ENCODE measurements around the gene CD36. TPM values are rescaled to one million over a fixed set of nuclear protein-coding genes. Genes with fewer than 3 reads are reported as not detected.

CD36 gene
- total RNA-seq, 1 experiment from 2014 or later: 1.4 TPM

- ChIA-PET POLR2A (no interaction called here), CTCF (interaction anchor here (1.0 kb wide), 1 partner anchor 16 kb away, joined by 3 read pairs; no protein-coding TSS in a partner anchor)
- TF ChIP-seq ATF6 (CRISPR knock-in tag; IDR thresholded peaks at IDR 0.05) (no peak), ZSCAN18 (CRISPR knock-in tag; IDR thresholded peaks at IDR 0.05) (no peak), SOX15 (CRISPR knock-in tag; IDR thresholded peaks at IDR 0.05) (no peak), ZNF317 (CRISPR knock-in tag; IDR thresholded peaks at IDR 0.05; ENCODE audit: borderline replicate concordance, low read depth) (no peak), TP53 (CRISPR knock-in tag; IDR thresholded peaks at IDR 0.05) (no peak), HMGA2 (CRISPR knock-in tag; IDR thresholded peaks at IDR 0.05) (no peak), MYBL2 (CRISPR knock-in tag; IDR thresholded peaks at IDR 0.05) (no peak), CREM (CRISPR knock-in tag; IDR thresholded peaks at IDR 0.05) (no peak), USF2 (CRISPR knock-in tag; IDR thresholded peaks at IDR 0.05) (no peak), ZBTB21 (CRISPR knock-in tag; IDR thresholded peaks at IDR 0.05; ENCODE audit: borderline replicate concordance) (no peak), RELA (CRISPR knock-in tag; IDR thresholded peaks at IDR 0.05; ENCODE audit: borderline replicate concordance) (no peak), CREB1 (CRISPR knock-in tag; IDR thresholded peaks at IDR 0.05) (no peak), AR (CRISPR knock-in tag; IDR thresholded peaks at IDR 0.05) (no peak)
- Mint-ChIP-seq H3K27me3 (ENCODE audit: low read depth) (no peaks in the 10 kb centered on the region), H3K9me3 (no peaks in the 10 kb centered on the region), H3K36me3 (no peaks in the 10 kb centered on the region), H3K4me3 (no peak overlapping the region), H3K27ac (no peak overlapping the region), H3K4me1 (0 out of 2 replicates have a peak, but pooled peaks cover 5% of the 10 kb centered on the region)
- no peak for ATAC-seq
- no peak for DNase-seq (ENCODE audit: low spot score)
Observed at GRCh38 chr7:80642871-80643270, 4.4 kb downstream of the CD36 start.

- ChIA-PET POLR2A (no interaction called here), CTCF (interaction anchor here (1.0 kb wide), 1 partner anchor 15 kb away, joined by 3 read pairs; no protein-coding TSS in a partner anchor)
- Mint-ChIP-seq H3K9me3 (no peaks in the 10 kb centered on the region), H3K4me1 (0 out of 2 replicates have a peak, but pooled peaks cover 2% of the 10 kb centered on the region), H3K4me3 (no peak overlapping the region), H3K27me3 (ENCODE audit: low read depth) (no peaks in the 10 kb centered on the region), H3K27ac (no peak overlapping the region), H3K36me3 (no peaks in the 10 kb centered on the region)
- DNase-seq (ENCODE audit: low spot score) (no peak), ATAC-seq (no peak)
- TF ChIP-seq NR1H2 (CRISPR knock-in tag; IDR thresholded peaks at IDR 0.05) (no peak), NFYB (CRISPR knock-in tag; conservative IDR thresholded peaks at IDR 0.05; ENCODE audit: low read depth) (no peak), HMGA2 (CRISPR knock-in tag; IDR thresholded peaks at IDR 0.05) (no peak), NFATC4 (CRISPR knock-in tag; IDR thresholded peaks at IDR 0.05) (no peak), FOXP4 (CRISPR knock-in tag; IDR thresholded peaks at IDR 0.05) (no peak), RORB (CRISPR knock-in tag; IDR thresholded peaks at IDR 0.05) (no peak), ATF6 (CRISPR knock-in tag; IDR thresholded peaks at IDR 0.05) (no peak), ERG (CRISPR knock-in tag; IDR thresholded peaks at IDR 0.05) (no peak), ZNF219 (CRISPR knock-in tag; IDR thresholded peaks at IDR 0.05; ENCODE audit: borderline replicate concordance) (no peak)
Observed at GRCh38 chr7:80643336-80643915, 5.0 kb downstream of the CD36 start.

All from WTC11 (cell line).